Ascending aorta (tissue), 2 donors: ENCODE measurements around the gene CLEC16A. TPM values are rescaled to one million over a fixed set of nuclear protein-coding genes. Genes with fewer than 3 reads are reported as not detected.

Experiments used
- DNase-seq, 2 donors: peaks; one replicate each; pipeline ENCODE4 v3.0.0-alpha.2; 2019; ENCODE audit warnings: low spot score in 2 of 2
- H3K27ac ChIP-seq, 2 donors: fragments of 200-600 bp; sonication (generic); one replicate each; pipeline ENCODE4 v1.5.1; 2016 to 2017; ENCODE audit warnings: mild to moderate bottlenecking in 1 of 2
- H3K27me3 ChIP-seq: fragments of 200-600 bp; sonication (generic); one replicate; pipeline ENCODE4 v1.5.1; 2017
- H3K36me3 ChIP-seq, 2 donors: fragments of 200-600 bp; sonication (generic); one replicate each; pipeline ENCODE4 v1.5.1; 2016
- H3K4me1 ChIP-seq, 2 donors: fragments of 200-600 bp; sonication (generic); one replicate each; pipeline ENCODE4 v1.5.1; 2016 to 2017; ENCODE audit warnings: mild to moderate bottlenecking in 1 of 2
- H3K4me3 ChIP-seq, 2 donors: fragments of 200-600 bp; sonication (generic); one replicate each; pipeline ENCODE4 v1.5.1; 2016 to 2017; ENCODE audit warnings: mild to moderate bottlenecking in 1 of 2
- H3K9me3 ChIP-seq, 2 donors: fragments of 200-600 bp; sonication (generic); one replicate each; pipeline ENCODE4 v1.5.1; 2016
- intact Hi-C: fragments of 100-400 bp; cut with DNase I; formaldehyde crosslinking; loops from one replicate; pipeline ENCODE4 v1.15.1; 2023
- total RNA-seq: library from RNA; depleted of rRNA; stranded (reverse); fragments of >200 nt; gene quantifications from one replicate; pipeline ENCODE4 v1.1.0, GENCODE V29; 2016
- TF ChIP-seq, protein P1 (sequence below), 3 experiments: fragments of 200-600 bp in 2 of 3; fragments of 450-650 bp in 1 of 3; sonication (generic) in 2 of 3; IDR thresholded peaks; one replicate each; pipeline ENCODE4 v1.5.1; 2016 to 2019; ENCODE audit warnings: antibody characterized with exemption in 3 of 3, mild to moderate bottlenecking in 1 of 3, moderate library complexity in 1 of 3

CLEC16A gene
- total RNA-seq, 1 donor from 2014 or later = 16.2 TPM

DNA sequence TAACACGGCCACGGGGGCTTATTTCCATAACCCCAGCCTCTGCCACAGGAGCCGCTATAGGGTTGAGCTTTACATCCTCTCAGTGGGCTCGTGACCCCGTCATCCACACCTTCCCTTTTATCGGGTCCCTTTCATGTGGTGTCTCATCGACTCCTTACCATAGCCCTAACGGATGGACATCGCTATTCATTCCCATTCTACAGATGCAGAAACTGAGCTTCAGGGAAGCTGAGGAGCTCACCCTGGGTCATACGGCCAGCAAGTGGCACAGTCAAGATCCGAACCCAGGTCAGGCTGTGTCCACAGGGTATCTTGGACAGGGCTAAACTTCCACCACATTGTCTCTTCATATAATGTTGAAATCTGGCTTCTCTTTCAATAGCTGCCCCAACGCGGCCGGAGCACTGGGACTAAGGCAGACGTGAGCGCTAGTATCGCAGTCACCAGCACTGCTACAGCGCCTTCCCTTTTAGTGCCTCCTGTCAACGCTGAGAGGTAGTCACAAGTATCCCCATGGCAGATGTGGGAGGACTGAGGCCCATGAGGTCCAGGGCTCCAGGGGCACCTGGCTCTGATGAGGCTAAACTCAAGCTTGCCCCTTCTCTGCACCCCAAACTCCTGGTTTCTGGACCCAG, 260.8 kb downstream of the CLEC16A start:
- Histone ChIP-seq H3K4me1 (no peaks in the 10 kb centered on the region), H3K27ac (no peak overlapping the region), H3K9me3 (no peaks in the 10 kb centered on the region), H3K27me3 (no peaks in the 10 kb centered on the region), H3K4me3 (no peak overlapping the region), H3K36me3 (no peaks in the 10 kb centered on the region)
- TF ChIP-seq, protein P1, sequence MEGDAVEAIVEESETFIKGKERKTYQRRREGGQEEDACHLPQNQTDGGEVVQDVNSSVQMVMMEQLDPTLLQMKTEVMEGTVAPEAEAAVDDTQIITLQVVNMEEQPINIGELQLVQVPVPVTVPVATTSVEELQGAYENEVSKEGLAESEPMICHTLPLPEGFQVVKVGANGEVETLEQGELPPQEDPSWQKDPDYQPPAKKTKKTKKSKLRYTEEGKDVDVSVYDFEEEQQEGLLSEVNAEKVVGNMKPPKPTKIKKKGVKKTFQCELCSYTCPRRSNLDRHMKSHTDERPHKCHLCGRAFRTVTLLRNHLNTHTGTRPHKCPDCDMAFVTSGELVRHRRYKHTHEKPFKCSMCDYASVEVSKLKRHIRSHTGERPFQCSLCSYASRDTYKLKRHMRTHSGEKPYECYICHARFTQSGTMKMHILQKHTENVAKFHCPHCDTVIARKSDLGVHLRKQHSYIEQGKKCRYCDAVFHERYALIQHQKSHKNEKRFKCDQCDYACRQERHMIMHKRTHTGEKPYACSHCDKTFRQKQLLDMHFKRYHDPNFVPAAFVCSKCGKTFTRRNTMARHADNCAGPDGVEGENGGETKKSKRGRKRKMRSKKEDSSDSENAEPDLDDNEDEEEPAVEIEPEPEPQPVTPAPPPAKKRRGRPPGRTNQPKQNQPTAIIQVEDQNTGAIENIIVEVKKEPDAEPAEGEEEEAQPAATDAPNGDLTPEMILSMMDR (IDR thresholded peaks at IDR 0.05) = no peak
- intact Hi-C loops = no loop called here
- DNase-seq = no peak

DNA sequence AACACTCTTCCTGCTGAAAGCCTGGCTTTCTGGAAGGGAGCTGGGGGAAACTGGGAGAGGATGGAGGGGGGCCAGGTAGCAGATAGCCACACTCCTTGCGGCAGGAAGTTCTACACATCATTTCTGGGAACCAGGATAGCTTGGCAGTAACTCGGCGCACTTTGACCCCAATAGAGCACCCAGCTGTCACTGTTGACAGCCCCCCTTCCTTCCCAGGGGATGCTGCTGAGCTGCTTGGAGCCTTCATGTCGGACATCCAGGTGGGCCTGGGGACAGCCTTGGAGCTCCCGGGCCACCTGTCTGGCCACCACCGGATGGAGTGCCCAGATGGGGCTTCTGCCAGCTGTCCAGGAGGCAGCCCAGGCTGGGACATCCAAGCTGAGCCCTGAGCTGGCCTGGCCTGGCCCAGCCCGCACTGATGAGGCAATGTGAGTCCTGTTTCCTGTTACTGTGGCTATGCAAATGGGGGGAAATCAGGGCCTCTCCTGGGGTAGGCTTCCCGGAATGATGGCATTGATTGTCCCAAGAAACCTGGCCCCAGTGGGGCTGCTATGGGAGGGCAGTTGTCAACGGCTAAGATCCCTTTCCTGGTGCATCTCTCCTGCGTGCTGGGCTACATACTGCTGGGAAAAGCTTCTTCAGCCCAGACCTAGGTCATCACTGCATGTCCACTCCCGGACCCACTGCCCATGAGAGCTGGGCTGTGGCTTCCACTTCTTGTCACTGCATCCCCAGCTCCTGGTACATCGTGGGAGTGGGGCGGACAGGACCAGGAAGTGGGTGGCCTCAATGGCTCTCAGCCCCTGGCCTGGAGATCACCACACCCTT, 261.6 kb downstream of the CLEC16A start:
- H3K27me3 ChIP-seq = no peaks in the 10 kb centered on the region
- H3K4me1 ChIP-seq = no peaks in the 10 kb centered on the region
- no peak for DNase-seq
- no peaks in the 10 kb centered on the region for H3K9me3 ChIP-seq
- intact Hi-C loops = no loop called here
- no peak overlapping the region for H3K4me3 ChIP-seq
- no peaks in the 10 kb centered on the region for H3K36me3 ChIP-seq
- TF ChIP-seq, protein P1 (IDR thresholded peaks at IDR 0.05) = no peak
- no peak overlapping the region for H3K27ac ChIP-seq

DNA sequence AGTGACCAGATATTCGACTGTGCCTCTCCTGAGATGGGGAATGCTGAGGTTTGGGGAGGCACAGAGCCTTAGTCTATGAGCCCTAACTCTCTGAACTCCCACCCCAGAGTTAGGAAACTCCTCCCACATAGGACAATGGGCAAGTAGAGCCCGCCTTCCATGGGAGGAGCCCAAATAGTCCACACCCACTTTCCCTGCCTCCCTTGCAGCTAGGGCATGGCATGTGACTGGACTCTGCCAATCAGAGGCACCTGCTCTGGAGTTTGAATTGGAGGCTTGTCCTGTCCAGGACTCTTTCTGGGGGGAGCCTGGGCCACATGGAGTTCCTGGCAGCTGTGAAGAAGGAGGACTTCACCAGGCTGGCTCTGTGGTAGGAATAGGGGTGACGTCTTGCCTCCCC, 263.3 kb downstream of the CLEC16A start:
- Histone ChIP-seq H3K36me3 (no peaks in the 10 kb centered on the region), H3K4me3 (no peak overlapping the region), H3K9me3 (no peaks in the 10 kb centered on the region), H3K4me1 (no peaks in the 10 kb centered on the region), H3K27me3 (no peaks in the 10 kb centered on the region), H3K27ac (no peak overlapping the region)
- TF ChIP-seq, protein P1 (IDR thresholded peaks at IDR 0.05) = no peak
- intact Hi-C loops = no loop called here
- no peak for DNase-seq

- H3K4me1 ChIP-seq = no peaks in the 10 kb centered on the region
- H3K27ac ChIP-seq = no peak overlapping the region
- DNase-seq = no peak
- H3K36me3 ChIP-seq = no peaks in the 10 kb centered on the region
- TF ChIP-seq, protein P1 (IDR thresholded peaks at IDR 0.05) = no peak
- no peaks in the 10 kb centered on the region for H3K27me3 ChIP-seq
- H3K9me3 ChIP-seq = no peaks in the 10 kb centered on the region
- intact Hi-C loops = no loop called here
- H3K4me3 ChIP-seq = no peak overlapping the region
Measured at GRCh38 chr16:11208916-11209665, 264.7 kb downstream of the CLEC16A start.

GRCh38 chr16:11210260-11210659, 265.9 kb downstream of the CLEC16A start:
- Histone ChIP-seq H3K4me3 (no peak overlapping the region), H3K4me1 (no peaks in the 10 kb centered on the region), H3K9me3 (no peaks in the 10 kb centered on the region), H3K36me3 (no peaks in the 10 kb centered on the region), H3K27me3 (no peaks in the 10 kb centered on the region), H3K27ac (no peak overlapping the region)
- TF ChIP-seq, protein P1 (IDR thresholded peaks at IDR 0.05) = no peak
- intact Hi-C loops = no loop called here
- DNase-seq = no peak
